COLO668 (cell line): ENCODE data around the gene EEPD1.

Source experiments
- DNase-seq: peaks from one replicate; lab custom pipeline; 2025; ENCODE audit not compliant: unreplicated experiment; lab: John Stamatoyannopoulos, UW

Gene EEPD1

DNA sequence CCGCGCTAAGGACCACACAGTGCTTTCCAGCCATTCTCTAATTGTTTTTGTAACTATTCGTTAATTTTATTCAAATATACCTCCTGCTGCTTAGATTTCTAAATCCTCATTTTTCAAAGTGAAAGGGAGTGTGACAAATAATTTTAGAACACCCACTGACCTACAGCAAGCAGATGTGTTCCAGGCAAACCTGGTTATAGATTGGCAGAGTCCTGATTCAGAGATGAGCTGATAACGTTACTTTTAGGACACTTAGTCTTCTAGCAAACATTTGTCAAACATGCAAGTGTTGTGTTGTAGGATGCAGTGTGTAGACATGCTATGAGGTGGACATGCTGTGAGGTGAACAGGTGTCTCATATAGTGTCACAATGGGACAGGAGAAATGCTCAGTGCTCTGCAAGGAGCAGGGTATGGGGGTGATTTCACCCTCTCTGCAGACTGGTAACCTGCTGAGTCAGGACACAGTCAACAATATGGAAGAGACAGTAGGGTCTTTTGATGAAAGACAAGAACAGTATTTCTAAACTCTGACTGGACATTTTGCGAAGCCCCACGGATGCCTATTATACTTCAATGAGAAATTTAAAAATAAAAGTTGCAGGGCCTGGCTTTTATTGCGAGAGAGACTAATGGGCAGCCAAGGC, 144.4 kb downstream of the EEPD1 start:
- no peak for DNase-seq

DNA sequence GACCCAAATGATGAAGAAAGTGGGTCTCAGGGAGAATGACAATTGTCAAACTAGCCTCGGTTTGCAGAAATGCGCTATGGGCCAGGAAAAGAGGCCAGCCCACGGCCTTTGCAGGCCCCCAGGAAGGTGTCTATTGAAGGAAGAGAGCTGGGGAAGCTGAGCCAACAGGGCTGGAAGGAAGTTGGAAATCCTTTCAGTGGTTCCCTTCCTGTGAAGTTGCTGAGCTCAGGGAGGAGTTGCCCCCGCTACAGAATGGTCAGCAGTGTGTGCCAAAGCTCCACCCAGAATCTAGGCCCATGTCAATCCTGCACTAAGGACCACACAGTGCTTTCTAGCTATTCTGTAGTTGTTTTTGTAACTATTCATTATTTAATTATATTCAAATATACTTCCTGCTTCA, 145.1 kb downstream of the EEPD1 start:
- DNase-seq: no peak

DNA sequence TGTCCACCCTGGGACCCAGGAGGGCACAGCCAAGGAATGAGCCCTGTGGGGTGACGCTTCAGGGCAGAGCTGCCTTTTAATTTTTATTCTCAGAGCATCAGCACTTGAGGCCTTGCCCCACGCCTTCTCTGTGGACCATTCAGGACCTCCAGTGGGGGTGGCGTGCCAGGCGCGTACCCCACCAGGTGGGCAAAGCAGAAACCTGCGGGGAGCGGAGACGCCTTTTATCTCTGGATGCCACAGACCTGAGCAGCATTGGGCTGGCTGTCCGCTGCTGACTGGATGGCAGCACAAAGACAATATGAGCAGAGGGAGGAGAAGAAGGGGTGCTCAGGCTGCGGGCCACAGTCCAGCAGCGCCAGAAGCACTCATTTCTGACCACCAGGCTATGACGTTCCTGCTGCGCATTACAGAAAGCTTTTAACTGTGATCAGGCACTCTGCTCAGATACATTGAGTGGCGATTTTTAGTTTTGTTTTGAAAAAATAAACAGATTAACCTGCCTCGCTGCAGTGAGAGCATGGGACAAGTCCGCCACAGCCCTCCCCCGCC, 146.2 kb downstream of the EEPD1 start:
- DNase-seq: no peak

DNA sequence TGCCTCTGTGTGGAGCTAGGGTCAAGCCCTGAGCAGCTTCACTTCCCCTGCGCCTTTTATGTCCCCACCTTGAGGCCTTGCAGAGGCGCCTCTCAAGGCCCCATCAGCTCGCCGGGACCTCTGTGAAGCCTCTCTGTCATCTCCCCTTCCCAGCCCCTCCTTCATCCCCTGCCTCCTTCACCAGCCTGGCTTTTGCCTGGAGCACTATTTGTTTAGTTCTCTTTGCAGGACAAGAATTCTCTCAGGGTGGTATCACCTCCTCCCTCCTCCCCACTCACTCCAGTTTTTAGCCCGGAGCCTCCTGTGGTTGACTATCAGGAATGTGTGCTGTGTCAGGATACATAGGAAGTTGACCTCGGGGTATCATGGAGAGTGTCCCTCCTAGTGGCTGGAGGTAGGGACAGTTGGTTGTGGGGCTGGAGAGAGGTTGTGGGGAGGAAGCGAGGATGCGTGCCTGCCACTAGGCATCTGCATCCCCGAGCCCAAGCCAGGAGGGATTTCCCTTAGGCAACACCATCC, 146.8 kb downstream of the EEPD1 start:
- DNase-seq: no peak

DNA sequence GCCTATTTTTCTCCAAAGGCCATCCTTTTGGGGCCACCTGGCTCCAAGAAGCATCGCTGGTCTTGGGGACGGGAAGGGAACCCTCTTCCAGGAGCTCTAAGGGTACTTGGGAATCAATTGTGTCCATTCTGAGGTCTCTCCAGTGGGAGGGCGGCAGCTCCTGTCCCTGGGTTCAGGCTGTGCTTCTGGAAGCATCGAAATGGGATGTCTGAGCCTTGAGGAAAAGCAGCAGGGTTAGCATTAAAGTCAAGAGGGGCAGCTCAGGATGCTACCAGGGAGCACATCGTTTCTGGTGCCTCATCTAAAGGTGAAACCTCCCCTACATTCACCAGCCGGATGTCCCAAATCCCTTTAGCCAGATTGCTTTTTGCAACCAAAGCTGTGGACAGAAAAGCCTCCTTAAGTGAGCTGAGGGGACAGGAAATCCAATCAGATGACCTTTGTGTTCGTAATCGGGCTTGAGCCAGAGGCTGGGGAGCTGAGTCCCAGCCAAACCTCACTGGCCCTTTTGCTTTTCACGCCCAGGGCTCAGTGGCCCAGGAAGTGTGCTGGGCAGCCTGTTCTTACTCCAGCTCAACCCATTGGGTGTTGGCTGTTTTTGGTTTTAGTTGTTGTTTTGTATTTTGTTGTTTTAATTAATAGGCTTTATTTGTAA, 147.8 kb downstream of the EEPD1 start:
- DNase-seq: no peak

DNA sequence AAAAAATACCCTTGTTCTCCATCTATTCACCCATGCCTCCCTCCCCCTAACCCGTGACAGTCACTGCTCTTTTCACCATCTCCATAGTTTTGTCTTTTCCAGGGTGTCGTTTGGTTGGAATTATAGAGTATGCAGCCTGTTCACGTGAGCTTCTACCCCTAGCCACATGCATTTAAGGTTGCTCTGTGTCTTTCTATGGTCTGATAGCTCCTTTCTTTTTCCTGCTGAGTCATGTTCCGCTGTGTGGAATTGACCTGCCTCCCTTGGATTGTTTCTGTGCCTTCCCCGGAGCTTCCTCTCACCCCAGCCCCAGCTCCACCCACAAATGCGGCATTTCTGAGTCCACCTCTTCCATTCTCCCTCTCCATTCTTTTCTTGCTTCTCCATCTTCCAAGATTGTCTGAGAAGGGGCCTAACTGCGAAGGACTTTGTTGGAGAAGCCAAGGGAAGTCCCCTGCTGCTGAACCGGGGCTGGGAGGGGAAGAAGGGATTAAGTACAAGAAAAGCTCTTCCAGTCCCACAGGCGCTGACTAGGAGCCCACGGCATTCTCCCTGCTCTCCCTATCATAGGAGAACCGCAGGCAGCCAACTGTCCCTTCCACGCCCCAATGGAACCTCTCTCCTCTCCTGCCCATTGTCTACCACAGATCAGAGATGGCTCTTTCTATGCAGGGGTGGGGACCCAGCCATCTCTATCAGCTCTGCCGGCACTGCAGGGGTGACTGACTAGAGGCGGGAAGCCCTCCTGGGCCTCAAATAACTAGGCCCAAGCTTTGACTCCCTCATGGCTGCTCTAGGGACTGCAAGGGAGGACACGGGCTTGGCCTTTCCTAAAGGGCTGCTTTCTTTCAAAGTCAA, 149.1 kb downstream of the EEPD1 start:
- no peak for DNase-seq

DNA sequence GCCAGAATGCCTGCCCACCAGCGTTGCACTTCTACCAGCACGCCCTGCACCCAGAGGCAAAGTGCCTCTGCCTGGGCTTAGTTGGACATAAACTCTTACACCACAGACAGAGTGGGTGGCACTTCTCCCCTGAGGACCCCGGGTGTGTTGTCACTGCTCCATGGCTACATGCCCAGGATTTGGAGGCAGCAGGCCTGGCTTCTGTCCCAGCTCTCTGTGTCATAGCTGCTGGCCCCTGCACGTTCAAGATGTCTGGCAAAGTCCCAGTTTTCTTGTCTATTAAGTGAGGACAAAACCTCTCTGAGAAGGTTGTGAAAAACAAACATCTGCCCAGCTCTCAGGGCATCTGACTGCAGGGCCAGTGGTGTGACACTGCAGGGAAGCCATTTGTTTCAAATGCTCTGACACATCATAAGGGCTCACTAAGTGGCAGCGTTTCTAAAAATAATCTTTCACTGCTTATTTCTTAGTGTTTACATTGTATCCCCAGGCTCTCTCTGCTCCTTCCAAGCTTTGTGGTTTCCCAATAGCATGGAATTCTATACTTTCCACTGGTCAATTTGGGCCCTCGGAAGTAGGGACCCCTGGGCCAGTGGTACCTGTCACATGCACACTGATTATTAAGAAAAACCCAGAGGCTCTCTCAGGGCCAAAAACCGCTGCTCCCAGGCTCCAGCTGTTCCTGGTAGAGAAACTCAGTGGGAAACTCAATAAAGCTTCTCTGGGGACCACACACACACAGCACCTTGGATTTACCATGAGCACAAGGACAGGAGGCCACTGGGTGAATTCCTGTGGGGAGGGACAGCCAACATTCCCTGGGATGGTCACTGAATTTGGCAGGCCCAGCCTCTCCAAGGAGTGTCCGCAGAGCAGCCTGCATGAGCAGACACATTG, 150.4 kb downstream of the EEPD1 start:
- peak; percentile 41 for DNase-seq

DNA sequence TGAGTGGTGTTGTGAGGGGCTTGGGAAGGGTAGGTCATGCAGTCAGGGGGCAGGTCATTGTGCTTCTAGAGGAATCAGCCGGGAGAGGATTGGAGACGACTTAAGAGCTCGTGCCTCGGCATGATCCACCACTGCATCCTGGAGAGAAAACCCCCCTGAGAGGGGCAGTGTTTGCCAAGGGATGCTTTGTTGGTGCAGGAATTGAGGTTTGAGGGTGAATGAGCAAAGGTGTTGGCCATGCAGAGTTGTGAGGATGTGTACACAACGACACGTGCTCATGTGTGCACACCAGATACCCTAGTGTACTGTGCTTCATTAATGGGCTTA, 151.0 kb downstream of the EEPD1 start:
- no peak for DNase-seq

DNA sequence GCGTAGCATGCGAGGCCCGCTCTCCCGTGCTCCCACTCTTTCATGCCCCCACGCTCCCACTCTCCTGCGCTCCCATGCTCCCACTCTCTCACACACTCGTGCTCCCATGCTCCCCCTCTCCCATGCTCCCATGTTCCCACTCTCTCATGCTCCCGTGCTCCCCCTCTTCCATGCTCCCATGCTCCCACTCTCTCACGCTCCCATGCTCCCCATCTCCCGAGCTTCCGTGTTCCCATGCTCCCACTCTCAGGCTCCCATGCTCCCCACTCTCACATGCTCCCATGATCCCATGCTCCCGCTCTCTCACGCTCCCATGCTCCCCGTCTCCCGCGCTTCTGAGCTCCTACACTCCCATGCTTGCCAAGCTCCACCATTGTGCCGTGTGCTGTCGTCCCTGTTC, 152.2 kb downstream of the EEPD1 start:
- DNase-seq: no peak

DNA sequence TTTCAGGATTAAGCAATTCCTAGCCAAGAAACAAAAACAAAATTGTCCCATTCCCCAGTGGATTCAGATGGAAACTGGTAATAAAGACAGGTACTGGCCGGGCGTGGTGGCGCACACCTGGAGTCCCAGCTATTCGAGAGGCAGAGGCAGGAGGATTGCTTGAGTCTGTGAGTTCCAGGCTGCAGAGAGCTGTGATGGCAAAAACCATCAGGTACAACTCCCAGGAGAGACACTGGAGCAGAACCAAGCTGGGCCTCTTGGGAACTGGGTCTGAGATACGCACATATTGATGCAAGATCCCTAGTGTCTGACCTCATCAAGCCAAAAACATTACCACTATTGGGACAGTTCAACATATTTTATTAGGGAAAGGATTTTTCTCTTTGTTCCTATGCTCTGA, 152.6 kb downstream of the EEPD1 start:
- DNase-seq: no peak

DNA sequence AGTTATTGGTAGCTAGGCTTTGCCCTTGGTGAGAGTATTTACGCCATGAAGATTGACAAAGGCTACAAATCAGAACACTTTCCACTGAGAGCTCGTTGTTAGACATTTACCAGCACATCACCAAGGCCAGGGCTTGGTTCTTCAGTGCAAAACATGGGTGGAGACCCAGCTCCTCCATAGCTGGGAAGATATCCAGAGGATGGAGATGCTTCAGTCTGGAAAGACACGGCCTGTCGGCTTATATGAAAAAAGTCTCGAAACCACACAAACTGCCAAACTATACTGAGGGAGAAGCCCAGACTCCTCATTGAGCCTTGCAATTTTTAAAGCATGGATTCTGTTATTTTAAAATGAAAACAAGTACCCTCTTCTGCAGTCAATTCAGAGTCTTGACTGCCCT, 153.2 kb downstream of the EEPD1 start:
- no peak for DNase-seq

DNA sequence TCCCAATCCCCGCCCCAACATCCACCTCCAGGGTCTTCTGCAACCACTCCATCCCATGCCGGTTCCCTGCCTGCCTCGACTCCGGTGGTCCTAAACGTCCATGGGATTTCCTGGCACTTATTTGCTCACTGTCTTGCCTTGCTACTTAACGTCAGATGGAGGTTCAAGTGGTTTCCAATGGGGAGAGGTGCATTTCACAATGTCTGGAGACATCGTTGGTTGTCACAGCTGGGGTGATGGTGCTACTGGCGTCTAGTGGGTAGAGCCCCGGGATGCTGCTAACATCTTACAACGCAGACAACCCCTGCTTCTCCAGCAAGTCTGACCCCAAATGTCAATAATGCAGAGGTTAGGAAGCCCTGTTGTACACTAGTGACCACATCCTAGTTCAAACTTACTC, 153.7 kb downstream of the EEPD1 start:
- no peak for DNase-seq

DNA sequence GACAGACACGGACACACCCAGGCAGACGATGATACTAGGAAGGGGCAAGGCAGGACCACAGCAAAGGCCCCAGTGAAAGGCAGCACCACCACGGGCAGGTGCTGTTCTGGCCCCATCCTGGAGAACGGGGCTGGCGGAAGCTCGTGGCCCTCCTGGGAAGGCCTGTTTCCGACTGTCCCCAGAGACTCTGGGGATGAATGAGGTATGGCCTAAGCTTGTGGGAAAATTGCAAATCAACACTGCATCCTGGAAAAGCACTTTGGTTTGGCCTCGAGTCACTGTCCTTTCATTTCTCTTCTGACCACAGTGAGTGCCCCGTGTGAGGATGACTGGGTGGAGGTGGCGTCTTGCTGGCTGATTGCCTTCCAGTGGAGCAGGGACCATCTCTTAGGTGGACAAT, 155.0 kb downstream of the EEPD1 start:
- DNase-seq: no peak

DNA sequence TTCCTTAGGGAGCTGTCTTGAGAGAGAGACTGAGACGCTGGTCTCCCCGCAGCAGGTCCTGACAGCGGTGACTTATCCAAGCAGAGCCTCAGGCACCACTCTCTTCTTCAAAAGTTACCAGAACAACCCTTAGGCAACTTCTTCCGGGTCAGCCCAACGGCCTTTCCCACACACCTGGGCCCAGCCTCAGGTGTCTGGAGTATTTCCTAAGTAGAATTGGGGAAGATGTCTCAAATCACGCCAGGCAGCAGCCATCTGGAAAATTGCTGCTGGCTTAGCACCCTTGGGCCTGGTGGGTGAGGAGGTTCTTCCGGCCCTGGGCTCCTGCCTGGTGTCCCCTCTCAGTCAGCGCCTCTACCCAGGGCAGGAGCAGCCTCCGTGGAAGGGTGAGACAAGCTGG, 156.2 kb downstream of the EEPD1 start:
- no peak for DNase-seq

DNA sequence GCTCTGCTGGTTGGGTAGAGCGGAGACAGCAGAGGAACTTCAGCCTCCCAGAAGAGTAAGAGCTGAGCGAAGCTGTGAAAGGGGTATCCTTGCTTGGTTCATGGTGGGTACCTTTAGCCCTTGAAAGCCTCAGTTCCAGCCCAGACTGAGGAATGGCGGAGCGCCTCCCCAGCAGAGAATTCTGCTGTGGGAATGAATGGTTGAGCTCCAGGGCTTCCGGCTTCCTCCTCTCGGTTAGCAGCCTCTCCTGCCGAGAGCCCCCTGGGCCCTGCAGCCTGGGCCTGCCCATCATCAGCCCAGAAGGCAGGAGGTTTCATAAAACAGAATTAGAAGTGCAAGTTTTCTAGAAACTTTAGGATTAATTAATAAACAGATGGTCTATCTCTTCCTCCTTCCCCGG, 156.7 kb downstream of the EEPD1 start:
- DNase-seq: no peak

DNA sequence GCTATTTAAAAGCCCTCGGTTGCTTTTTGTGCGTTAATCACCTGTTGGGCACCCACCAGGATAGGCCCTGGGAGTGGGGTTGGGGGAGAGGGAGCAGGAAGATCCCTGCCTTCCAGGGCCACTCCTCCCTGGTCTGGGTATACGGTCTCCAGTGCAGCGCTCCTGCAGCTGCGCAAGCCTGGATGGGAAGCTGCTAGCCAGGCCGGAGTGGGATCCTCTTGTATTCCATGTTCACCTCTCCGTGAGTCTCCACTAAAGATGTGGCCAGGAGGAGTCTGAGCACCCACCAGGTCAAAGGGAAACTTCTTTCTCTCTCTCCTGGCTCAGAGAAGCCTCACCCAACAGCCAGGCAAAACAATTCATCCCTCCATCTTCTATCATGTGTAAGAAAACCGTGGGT, 157.8 kb downstream of the EEPD1 start:
- no peak for DNase-seq

DNA sequence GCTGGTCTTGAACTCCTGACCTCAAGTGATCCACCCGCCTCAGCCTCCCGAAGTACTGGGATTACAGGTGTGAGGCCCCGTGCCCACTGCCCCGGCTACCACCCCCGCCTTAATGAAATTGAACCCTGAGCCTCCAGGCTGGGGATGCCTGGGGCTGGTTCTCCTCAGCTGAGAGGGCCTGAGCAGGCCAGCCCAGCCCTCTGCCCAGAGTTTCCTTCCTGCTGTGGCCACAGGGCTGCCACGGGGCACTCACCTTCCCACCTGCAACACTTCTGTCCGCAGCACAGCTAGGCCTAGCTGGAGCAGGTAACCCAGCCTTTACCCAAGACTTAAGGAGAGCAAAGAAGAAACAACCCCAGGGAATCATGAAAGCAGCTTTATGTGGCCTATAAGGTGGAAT, 158.5 kb downstream of the EEPD1 start:
- no peak for DNase-seq

DNA sequence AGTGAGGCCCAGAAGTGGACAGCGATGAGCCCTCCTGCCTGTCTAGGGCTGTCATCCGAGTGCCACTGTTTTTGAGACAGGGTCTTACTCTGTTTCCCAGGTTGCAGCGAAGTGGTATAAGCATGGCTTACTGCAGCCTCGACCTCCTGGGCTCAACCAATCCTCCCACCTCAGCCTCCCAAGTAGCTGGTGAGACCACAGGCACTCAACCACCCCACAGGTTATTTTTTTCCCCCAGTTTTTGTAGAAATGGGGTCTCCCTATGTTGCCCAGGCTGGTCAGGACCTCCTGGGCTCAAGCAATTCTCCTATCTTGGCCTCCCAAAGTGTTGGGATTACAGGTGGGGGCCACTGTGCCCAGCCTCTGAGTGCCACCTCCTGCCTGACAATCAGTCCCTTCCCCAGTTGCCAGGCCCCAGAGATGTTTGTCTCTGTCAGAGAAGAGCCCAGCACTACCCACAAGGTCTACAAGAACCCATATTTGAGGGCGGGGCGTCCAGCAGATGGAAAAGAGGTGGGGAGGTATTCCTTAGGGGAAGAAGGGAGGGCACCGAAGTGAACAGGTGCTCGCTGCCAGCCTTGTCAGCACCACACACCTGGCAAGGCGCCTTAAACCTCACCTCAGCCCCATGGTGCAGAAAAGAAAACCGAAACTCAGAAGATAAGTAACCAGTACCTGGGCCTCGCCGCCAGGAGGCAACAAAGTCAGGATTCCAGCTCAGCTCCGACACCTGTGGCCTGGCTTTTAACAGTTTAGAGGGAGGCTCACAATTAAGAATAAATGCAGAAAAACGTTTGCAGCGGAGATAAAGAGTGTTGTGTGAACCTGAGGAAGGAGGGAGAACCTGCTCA, 159.2 kb downstream of the EEPD1 start:
- DNase-seq: peak; percentile 62

DNA sequence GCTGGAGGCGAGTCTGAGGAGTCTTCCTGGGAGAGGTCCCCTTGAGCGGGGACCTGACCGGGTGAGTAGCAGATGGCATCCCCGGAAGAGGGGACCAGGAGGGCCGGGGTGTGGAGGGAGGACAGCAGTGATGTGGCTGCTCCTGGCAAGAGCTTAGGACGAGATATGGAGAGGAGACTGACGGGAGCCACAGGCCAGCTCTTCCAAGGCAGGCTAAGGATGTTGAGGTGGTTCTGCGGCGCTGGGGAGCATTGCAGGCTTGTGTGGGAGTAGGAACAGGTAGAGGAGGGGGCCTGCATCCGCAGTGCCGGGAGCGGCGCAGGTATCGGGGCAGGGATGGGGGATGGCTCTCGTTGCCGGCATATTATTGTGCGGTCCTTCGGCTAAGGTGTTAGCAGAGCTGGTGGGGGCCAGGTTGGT, 159.9 kb downstream of the EEPD1 start:
- DNase-seq: no peak

DNA sequence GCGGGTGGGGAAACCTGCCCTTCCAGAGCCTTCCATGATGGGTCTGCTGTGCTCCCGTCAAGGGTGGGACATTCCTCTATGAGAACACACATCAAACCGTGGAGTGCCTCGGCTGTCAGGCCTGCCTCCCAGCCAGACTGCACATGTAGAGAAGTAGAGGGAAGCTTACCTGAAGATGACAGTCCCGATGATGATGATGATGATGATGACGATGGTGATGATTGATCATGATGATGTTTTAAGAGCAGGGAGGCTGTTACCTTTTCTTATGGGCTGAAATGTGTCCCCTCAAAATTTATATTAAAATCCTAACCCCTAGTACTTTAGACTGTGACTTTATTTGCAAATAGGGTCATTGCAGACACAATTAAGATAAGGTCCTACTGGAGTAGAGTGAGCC, 160.6 kb downstream of the EEPD1 start:
- DNase-seq: no peak
